ENCODE results near the gene UNC13A.

GRCh38 chr19:17718550-17718946, 30.4 kb upstream of the UNC13A start:
- TF ChIP-seq, protein P1, sequence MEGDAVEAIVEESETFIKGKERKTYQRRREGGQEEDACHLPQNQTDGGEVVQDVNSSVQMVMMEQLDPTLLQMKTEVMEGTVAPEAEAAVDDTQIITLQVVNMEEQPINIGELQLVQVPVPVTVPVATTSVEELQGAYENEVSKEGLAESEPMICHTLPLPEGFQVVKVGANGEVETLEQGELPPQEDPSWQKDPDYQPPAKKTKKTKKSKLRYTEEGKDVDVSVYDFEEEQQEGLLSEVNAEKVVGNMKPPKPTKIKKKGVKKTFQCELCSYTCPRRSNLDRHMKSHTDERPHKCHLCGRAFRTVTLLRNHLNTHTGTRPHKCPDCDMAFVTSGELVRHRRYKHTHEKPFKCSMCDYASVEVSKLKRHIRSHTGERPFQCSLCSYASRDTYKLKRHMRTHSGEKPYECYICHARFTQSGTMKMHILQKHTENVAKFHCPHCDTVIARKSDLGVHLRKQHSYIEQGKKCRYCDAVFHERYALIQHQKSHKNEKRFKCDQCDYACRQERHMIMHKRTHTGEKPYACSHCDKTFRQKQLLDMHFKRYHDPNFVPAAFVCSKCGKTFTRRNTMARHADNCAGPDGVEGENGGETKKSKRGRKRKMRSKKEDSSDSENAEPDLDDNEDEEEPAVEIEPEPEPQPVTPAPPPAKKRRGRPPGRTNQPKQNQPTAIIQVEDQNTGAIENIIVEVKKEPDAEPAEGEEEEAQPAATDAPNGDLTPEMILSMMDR (IDR thresholded peaks at IDR 0.05; ENCODE audit: low read depth, low read length) = no peak
- TF ChIP-seq MAX (IDR thresholded peaks at IDR 0.05; ENCODE audit: low read depth, low read length) = no peak

Measured in NB4 (cell line).